ENCODE data around the gene GAB3.
"Not testable (repeated sequence)": the region's sequence is repeated elsewhere in the genome, so short reads cannot be mapped to it uniquely, and the experiment has no call there.

Gene GAB3

DNA sequence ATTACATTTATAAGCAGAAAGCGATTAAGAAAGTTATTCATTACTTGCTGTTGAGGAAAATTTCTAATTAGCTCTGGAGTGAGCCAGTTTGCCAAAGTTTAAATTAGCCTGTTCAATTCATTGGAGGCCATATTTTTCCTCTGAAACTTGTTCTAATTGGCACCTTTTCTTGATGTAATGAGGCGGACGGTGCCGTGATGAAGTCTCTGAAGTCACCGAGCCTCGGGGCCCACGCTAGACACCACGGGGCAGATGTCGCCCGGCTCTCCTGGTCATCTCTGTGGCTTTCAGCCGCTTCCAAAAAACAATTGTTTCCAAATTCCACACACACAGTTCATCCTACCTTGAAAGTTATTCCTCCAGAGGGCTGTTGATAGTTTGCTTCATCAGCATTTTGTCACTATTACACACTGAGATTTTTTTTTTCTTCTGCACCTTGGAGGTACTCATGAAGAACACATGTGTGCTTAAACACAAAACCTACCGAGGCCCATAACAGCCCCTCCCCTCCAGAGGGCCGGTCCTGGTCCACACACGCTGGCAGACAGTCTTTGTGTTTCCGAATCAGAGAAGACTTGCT, 93.6 kb downstream of the GAB3 start:
- no peak for DNase-seq (ENCODE audit: low read depth in 2 of 2)

DNA sequence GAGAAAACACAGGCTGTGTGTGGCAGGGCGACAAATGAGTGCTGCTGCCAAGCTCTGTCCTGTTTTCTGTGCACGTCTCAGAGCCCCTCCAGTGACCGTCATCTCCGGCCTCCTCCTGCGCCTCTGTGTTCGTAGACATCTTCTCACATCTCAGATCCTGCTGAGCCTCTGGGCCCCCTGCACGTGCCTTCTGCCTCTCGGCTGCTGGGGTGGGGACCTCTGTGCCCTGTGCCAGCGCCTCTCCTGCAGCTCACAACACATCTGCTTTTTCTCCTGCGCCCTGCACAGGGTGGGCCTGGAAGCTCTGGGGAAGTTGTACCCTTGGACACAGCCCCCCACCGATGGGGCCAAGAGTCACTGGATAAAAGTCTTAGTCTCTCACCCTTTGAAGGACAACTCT, 95.1 kb downstream of the GAB3 start:
- DNase-seq (ENCODE audit: low read depth in 2 of 2) = no peak

DNA sequence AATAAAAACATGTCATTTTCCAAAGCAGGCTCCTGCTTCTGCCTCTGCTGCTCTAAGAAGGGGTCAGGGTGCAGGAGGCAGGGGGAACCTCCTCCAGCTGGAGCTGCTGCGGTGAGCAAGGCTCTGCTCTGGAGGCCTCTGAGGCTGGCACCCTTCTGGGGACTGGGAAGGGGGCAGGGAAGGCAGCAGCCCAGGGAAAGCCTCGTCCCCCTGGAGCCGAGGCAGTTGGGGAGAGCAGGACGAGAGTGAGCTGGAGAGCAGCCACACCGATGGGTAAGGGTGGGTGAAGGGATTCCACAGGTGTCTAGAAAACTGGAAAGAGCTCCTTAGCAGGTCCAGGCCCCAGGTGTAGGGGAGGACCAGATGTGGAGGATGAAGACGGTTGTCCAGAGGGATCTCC, 95.5 kb downstream of the GAB3 start:
- no peak for DNase-seq (ENCODE audit: low read depth in 2 of 2)

DNA sequence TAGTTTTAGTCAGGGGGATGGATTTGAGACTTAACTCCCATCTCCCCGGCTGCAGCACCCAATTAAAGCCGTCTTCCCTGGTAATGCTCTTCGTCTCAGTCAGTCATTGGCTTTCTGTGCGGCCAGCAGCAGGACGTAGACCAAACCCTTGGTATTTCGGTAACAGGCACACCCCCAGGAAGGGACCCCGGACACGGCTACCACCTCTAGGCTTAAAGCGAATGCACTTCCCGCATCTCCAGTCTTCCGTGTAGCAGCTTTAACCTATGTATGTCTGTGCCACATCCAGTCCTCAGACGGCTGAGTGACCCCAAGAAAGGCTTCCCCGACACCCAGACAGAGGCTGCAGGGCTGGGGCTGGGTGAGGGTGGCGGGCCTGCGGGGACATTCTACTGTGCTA, 96.0 kb downstream of the GAB3 start:
- no peak for DNase-seq (ENCODE audit: low read depth in 2 of 2)

DNA sequence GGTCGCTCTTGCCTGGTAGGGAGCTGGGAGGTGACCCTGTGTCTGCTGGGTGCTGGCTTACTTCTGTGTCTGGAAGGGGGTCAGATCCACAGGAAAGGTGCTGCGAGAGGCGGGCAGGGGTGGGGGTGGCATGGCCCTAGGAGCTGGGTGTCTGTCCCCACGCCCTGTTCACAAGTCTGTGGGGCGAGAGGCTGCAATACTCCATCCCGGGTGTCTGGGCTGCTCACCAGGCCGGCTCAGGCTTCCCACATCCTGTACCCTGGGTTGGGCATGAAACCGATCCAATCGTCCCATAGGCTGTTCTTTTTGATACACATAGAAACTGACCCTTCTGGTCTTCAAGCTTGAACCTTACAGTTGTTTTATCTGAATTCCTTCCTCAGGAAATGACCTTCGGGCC, 96.5 kb downstream of the GAB3 start:
- no peak for DNase-seq (ENCODE audit: low read depth in 2 of 2)

DNA sequence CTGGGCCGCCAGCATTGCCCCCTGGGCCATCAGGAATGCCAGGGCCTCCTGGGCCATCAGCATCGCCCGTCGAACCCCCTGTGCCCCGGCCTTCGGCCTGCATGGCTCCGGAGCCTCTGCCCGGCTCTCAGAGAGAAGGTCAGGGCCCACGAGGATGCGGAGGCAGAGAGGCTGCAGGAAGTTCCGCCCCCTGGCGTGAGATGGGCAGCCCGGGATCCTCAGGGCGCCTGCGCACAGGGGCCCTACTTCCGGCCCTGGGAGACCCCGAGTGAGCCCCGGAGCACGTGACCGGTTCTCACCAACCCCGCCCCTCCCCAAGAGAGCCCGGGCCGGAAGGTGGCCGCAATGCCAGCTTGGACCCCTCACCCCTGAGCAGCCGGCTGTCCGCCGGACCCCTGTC, 97.5 kb downstream of the GAB3 start, which contains the start of gene CTAG2:
Gene CTAG2, minus strand, starts transcription at position 167 of the 400 bp plus-strand sequence. Its CDS starts 64 bp downstream, at position 103.
- DNase-seq (ENCODE audit: low read depth in 2 of 2) = not testable (repeated sequence)

DNA sequence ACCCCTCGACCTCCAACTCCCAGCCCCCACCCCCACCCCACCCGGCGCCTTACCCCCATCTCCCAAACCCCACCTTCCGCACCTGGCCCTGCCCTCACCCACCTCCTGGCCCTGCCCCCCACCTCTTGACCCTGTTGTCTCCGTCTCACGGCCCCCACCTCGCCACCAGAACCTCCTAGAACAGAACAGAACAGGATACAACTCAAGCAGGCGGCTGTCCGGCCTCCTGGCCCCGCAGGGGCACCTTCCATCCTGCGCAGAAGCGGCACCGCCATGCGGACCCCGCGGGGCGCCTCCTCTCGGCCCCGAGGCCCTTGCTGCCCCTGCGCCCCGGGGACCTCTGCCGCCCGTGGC, 97.9 kb downstream of the GAB3 start:
- no peak for DNase-seq (ENCODE audit: low read depth in 2 of 2)

DNA sequence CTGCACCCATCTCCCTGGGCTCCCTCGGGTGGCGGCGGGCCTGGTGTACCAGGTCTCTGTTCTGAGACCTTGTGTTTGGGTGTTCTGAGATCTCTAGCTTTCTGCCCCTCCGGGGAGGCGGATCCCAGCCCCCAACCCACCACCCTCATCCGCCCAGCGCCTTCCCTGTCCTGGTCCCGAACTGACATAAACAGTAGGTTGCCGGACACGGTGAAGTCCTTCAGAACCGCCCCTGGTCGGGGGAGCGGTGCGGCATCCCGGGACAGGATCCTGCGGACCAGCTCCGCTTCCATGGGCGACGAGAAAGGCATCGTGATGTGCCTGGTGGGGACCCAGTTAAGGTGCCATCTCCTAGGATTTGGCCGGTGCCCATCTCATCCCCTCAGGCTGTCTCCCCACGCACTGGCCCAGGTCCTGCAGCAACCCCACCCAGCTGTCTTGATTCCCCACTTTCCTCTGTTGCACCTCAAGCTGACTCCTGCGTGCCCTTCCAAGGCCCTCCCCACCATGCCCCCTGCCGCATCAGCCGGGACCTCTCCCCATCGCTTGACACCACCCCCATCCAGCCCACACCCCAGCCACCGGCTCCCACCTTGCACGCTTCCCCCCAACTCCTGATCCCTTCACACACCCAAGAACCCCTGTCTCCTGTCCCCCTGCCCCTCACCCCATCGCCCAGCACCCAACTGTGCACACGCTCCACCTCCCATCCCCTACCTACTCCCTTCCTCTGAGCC, 98.4 kb downstream of the GAB3 start:
- DNase-seq (ENCODE audit: low read depth in 2 of 2) = no peak

DNA sequence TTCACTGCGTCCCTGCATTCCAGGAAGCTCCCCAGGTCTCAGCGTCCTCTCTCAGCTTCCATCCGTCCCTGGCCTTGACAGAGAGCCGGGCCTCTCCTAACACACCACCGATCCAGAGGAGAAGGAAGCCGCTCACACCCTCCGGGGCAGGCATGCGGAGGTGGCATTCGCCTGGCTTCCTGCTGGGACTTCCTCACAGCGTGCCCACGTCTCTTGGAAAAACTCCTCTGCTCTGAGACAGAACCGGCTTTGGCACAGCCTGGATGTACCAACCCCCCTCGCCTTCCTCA, 100.7 kb downstream of the GAB3 start:
- DNase-seq (ENCODE audit: low read depth in 2 of 2) = no peak

DNA sequence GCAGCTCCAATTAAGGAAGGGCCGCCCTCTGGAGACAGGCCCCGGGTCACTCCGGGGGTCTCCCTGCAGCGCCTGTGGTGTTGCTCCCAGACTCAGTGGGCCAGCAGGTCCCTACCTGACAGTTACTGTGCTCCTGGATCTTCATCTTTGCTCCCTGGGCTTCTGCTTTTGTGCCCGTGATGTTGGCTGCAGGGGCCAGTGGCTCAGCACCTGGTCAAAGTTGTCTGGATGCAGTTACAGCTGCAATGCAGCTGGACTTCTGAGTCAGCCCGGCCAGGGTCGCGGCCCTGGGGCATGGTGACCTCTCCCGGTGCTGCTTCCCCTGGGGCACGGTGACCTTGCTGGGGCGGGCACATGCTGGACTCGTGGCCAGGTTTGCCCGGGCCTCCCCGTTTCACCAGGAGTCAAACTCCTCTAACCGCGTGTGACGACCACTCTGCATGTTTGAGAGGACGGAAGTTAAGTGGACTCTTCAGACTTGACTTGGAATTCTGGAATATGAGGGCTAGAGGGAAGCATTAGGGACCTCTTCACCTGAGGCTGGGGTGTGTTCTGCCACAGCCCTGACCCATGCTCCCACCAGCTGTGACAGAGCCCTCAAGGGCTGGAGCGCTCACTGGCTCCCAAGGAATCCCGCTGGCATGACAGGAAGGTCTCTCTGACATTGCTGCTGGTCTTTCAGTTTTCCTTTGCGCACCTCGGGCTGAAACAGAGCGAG, 101.2 kb downstream of the GAB3 start:
- no peak for DNase-seq (ENCODE audit: low read depth in 2 of 2)

DNA sequence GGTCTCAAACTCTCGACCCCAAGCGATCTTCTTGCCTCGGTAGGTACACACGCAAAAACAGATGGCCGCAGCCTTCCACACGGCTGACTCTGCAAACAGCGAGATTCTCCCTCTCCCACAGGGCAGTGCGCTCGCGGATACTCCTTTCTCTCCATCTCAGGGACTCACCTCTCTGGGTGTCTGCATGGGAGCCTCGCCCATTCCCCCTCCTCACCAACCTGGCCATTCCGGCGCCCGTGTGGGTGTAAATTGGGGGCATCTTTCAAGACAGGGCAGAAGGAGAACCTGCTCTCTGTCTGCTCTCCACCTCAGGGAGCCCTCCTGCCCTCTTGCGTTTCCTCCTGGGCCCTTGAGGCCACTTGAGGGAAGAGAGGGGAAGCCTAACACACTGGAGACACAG, 101.9 kb downstream of the GAB3 start:
- no peak for DNase-seq (ENCODE audit: low read depth in 2 of 2)

DNA sequence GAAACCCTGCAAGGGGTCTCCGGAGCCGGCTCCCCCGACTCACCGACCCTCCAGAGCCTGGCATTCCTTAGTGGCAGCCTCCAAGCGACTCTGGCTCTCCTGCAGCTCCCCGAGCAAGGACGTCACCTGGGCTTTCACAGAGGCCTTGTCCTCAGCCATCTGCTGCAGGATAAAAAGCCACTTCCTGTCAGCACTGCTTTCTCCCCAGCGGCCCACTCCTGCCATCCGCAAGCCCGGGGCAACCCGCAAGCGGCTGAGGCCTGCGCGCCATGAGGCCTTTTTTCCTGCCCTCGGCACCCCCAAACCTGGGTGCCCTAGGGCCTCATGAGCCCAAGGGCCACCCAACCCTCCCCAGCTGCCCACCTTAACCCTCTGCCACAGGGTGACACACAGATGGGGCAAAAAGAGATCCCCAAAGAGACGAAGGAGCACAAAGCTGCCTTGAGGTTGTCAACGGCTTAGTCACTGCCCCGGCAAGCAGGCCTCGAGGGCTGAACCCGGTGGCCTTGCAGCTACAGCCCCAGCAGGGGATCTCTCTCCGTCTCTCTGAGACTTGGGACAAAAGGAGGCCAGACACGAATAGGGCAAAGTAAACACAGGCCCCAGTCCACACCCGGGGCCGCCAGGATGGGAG, 105.0 kb downstream of the GAB3 start:
- not testable (repeated sequence) for DNase-seq (ENCODE audit: low read depth in 2 of 2)

DNA sequence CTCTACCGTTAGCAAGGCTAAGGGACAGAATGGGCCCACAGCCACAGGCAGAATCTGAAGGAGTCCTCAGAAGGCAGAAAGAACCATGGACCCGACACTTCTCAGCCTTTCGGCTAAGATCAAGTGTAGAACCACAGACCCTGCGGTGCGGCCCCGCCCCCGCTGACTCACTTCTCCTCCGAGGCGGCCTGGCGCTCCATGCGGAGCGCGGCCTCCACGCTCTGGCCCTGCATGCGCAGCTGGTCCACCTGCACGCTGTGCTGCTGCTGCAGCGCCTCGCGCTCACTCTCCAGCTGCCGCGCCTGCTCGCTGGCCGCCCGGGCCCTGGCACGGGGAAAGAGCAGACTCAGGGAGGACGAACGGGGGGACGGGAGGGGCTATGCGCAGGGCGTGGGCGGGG, 107.2 kb downstream of the GAB3 start:
- not testable (repeated sequence) for DNase-seq (ENCODE audit: low read depth in 2 of 2)

DNA sequence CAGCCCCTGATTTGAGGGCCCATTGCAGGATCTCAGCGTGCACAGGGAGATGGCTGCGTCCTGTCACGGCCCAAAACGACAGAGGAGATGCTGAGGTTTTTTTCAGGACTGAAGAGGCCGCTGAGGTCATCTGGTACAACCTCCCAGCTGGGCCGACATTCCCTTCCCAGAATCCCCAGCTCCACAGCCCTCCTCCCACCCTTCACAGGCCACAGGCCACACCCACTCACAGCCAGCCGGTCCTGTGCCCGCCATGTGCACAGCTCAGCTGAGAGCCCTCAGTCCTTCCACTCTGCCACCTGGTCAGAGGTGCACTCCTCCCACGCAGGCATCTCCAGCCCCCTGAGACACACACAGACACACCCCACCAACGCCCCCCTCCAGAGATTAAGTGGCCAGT, 109.1 kb downstream of the GAB3 start:
- not testable (repeated sequence) for DNase-seq (ENCODE audit: low read depth in 2 of 2)

DNA sequence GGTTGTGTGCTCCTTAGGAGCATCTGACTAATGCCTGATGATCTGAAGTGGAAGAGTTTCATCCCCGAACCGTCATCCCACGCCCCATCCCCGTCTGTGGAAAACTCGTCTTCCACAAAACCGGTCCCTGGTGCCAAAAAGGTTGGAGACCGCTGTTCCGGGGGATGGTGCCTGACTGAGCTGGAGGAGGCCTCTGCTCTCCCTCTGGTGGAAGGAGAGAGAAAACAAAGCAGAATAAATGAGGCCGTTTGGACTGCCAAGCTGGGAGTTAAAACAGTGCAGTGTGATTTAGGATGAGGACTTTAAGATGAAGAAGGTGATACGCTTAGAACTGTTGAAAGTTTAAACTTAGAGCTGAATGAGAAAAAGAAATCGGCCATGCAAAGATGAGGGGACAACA, 117.2 kb downstream of the GAB3 start:
- not testable (repeated sequence) for DNase-seq (ENCODE audit: low read depth in 2 of 2)

DNA sequence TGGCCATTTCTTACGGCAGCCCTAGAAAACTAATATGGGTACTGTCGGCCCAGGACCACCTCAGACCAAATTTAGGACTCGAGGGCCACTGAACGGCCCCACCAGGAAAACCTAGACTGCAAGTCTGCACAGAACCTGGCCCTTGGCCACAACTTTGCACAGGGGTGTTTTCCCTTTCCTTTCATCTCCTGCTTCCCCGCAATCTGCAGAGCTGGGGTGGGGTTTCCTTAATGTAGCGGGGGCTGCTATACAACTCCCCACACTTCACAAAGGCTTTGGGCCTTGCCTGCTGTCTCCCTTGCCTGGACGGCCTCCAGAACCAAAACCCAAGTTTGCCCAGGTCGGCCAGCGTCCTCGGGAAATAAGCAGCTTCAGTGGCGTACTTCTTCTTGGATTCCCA, 119.9 kb downstream of the GAB3 start:
- DNase-seq (ENCODE audit: low read depth in 2 of 2) = not testable (repeated sequence)

DNA sequence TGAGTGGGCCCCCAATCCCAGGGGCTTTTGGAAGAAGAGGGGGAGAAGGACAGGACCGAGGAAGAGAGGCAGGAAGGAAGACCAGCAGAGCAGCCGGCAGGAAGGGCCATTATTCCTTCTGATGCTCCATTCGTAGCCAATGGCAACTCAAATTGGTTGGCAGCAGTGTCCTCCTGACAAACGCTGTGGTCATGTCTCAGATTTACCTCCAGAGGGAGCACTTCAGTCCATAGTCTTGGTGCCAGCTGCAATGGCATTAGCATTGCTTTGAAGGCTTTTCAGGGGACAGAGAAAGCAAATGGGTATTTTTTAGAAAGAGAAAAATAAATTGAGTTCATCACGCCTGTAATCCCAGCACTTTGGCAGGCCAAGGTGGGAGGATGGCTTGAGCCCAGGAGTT, 121.9 kb downstream of the GAB3 start:
- not testable (repeated sequence) for DNase-seq (ENCODE audit: low read depth in 2 of 2)

Data from activated CD8-positive, alpha-beta memory T cell treated with anti-CD3 and anti-CD28 coated beads for 4 hours (primary cell).